HepG2 (cell line): ENCODE results near the gene TEX19. TPM values are rescaled to one million over a fixed set of nuclear protein-coding genes. Genes with fewer than 3 reads are reported as not detected.

Source experiments
- CENPX ChIP-seq: sonication (generic); formaldehyde crosslinking; IDR thresholded peaks from 2 replicates; pipeline ENCODE4 v1.9.0; 2021; ENCODE audit warnings: mild to moderate bottlenecking, missing genetic modification reagents, moderate library complexity
- FOXC1 ChIP-seq: sonication (generic); formaldehyde crosslinking; IDR thresholded peaks from 2 replicates; pipeline ENCODE4 v1.8.0; 2022; ENCODE audit warnings: mild to moderate bottlenecking, missing genetic modification reagents, borderline replicate concordance
- FUBP1 ChIP-seq: sonication (generic); formaldehyde crosslinking; IDR thresholded peaks from 2 replicates; pipeline ENCODE4 v1.5.1; 2020; ENCODE audit warnings: missing genetic modification reagents, mild to moderate bottlenecking, borderline replicate concordance
- KIAA2018 ChIP-seq: sonication (generic); formaldehyde crosslinking; IDR thresholded peaks from 2 replicates; pipeline ENCODE4 v1.5.0; 2020; ENCODE audit warnings: mild to moderate bottlenecking, missing genetic modification reagents, borderline replicate concordance
- KLF11 ChIP-seq: IDR thresholded peaks from 2 replicates; pipeline ENCODE4 v1.6.1; 2016; ENCODE audit warnings: missing compliant biosample characterization
- PHF8 ChIP-seq: sonication (generic); formaldehyde crosslinking; IDR thresholded peaks from 2 replicates; pipeline ENCODE4 v1.5.0; 2020; ENCODE audit warnings: missing genetic modification reagents
- RARG ChIP-seq: sonication (generic); formaldehyde crosslinking; IDR thresholded peaks from 2 replicates; pipeline ENCODE4 v1.4.0; 2020; ENCODE audit warnings: low read depth, mild to moderate bottlenecking, missing genetic modification reagents
- SIX4 ChIP-seq: sonication (generic); formaldehyde crosslinking; IDR thresholded peaks from 2 replicates; pipeline ENCODE4 v1.4.0; 2020; ENCODE audit warnings: missing genetic modification reagents
- STAG1 ChIP-seq: sonication (generic); formaldehyde crosslinking; IDR thresholded peaks from 2 replicates; pipeline ENCODE4 v1.4.0; 2020; ENCODE audit warnings: missing genetic modification reagents
- THAP9 ChIP-seq: sonication (generic); formaldehyde crosslinking; IDR thresholded peaks from 2 replicates; pipeline ENCODE4; 2020; ENCODE audit warnings: missing genetic modification reagents, mild to moderate bottlenecking, borderline replicate concordance
- WIZ ChIP-seq: sonication (generic); formaldehyde crosslinking; IDR thresholded peaks from 2 replicates; pipeline ENCODE4 v1.5.1; 2020; ENCODE audit warnings: mild to moderate bottlenecking, missing genetic modification reagents
- ZMYM4 ChIP-seq: sonication (generic); formaldehyde crosslinking; IDR thresholded peaks from 2 replicates; pipeline ENCODE4 v1.8.1; 2023; ENCODE audit warnings: mild to moderate bottlenecking, missing genetic modification reagents
- ZNF17 ChIP-seq: sonication (generic); formaldehyde crosslinking; IDR thresholded peaks from 2 replicates; pipeline ENCODE4 v1.5.0; 2020; ENCODE audit warnings: mild to moderate bottlenecking, missing genetic modification reagents
- ZNF234 ChIP-seq: sonication (generic); formaldehyde crosslinking; conservative IDR thresholded peaks from 2 replicates; pipeline ENCODE4 v1.5.1; 2020; ENCODE audit warnings: mild to moderate bottlenecking, missing genetic modification reagents
- ZNF263 ChIP-seq: sonication (generic); formaldehyde crosslinking; IDR thresholded peaks from 2 replicates; pipeline ENCODE4 v1.4.0; 2020; ENCODE audit warnings: missing genetic modification reagents
- polyA plus RNA-seq, 8 experiments: library from polyadenylated mRNA; depleted of rRNA in 3 of 8; stranded (reverse) in 7 of 8; unstranded in 1 of 8; fragments of >200 nt; fragmentation: Illumina TruSeq in 4 of 8; extraction: Trizol in 4 of 8; gene quantifications; 2 replicates each; pipeline versions ENCODE4 v1.2.1 to v1.2.3, GENCODE V29; 2011 to 2016; ENCODE audit warnings: low read depth in 4 of 8, missing spikeins in 1 of 8, mixed read lengths in 1 of 8; ENCODE audit not compliant: insufficient read depth in 1 of 8
- total RNA-seq, 5 experiments: library from RNA; depleted of rRNA; stranded (reverse); fragments of >200 nt; fragmentation: Illumina TruSeq; extraction: Trizol; gene quantifications; 2 replicates each; pipeline ENCODE4 v1.2.3, GENCODE V29; 2016; ENCODE audit warnings: low read depth in 1 of 5
- TF ChIP-seq, protein P1 (sequence below): IDR thresholded peaks from 2 replicates; pipeline ENCODE4 v1.6.1; 2012; ENCODE audit warnings: inconsistent platforms

TEX19 gene
- total and polyA plus RNA-seq, 2 of the 13 experiments (the other 11 are each of a cell fraction or from before 2014, with no cell fraction given) = 1.3 to 6.0 TPM

GRCh38 chr17:82370471-82371332, 11.7 kb downstream of the TEX19 start (continued):
- TF ChIP-seq THAP9 (CRISPR knock-in tag) (peak; percentile 79), SIX4 (CRISPR knock-in tag) (no peak), KIAA2018 (CRISPR knock-in tag) (no peak; the same call in 1 of the 2 replicates), ZMYM4 (peak; percentile 82), CENPX (no peak), ZNF17 (CRISPR knock-in tag) (no peak; the same call in 1 of the 2 replicates), RARG (CRISPR knock-in tag) (0 out of 2 replicates have a peak, but pooled peaks have one; percentile 44), PHF8 (peak; percentile 46; the same call in 1 of the 2 replicates), KLF11 (peak; percentile 82), ZNF263 (CRISPR knock-in tag) (peak; percentile 79), FOXC1 (CRISPR knock-in tag) (peak; percentile 74; the same call in 1 of the 2 replicates), ZNF234 (no peak), WIZ (CRISPR knock-in tag) (no peak), STAG1 (CRISPR knock-in tag) (no peak), FUBP1 (CRISPR knock-in tag) (no peak)
- TF ChIP-seq, protein P1, sequence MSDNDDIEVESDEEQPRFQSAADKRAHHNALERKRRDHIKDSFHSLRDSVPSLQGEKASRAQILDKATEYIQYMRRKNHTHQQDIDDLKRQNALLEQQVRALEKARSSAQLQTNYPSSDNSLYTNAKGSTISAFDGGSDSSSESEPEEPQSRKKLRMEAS = peak; percentile 100
